GM12875 (cell line): ENCODE measurements around the gene TSHR.
"Not testable (repeated sequence)": the region's sequence is repeated elsewhere in the genome, so short reads cannot be mapped to it uniquely, and the experiment has no call there.

Experiments
- H3K4me3 ChIP-seq: one replicate; pipeline ENCODE4 v1.5.1; 2011; ENCODE audit warnings: low read depth, low read length, control low read depth
- CTCF ChIP-seq: IDR thresholded peaks from 2 replicates; pipeline ENCODE4 v1.5.1; 2011; ENCODE audit warnings: low read depth, mild to moderate bottlenecking, control low read depth, inconsistent platforms, low read length, moderate library complexity, borderline replicate concordance; ENCODE audit not compliant: insufficient read depth

TSHR gene

GRCh38 chr14:80955416-80955941 lies at the start of gene TSHR:
Gene TSHR, plus strand, starts transcription at chr14:80955621. Its CDS starts 60 bp downstream, at chr14:80955681.
- H3K4me3 ChIP-seq = no peak within 1 kb of the TSS
- TF ChIP-seq CTCF = no peak

- no peak overlapping the region for H3K4me3 ChIP-seq
- no peak for TF ChIP-seq CTCF
Measured at GRCh38 chr14:80906336-80906735, 49.1 kb upstream of the TSHR start.

- no peak overlapping the region for H3K4me3 ChIP-seq
- no peak for TF ChIP-seq CTCF
Measured at GRCh38 chr14:80906946-80907345, 48.5 kb upstream of the TSHR start.

GRCh38 chr14:80912013-80912412 lies 43.4 kb upstream of the TSHR start:
- H3K4me3 ChIP-seq = not testable (repeated sequence)

GRCh38 chr14:80919622-80920021 lies 35.8 kb upstream of the TSHR start:
- H3K4me3 ChIP-seq = no peak overlapping the region
- TF ChIP-seq CTCF = no peak

GRCh38 chr14:80923368-80923767 lies 32.1 kb upstream of the TSHR start:
- no peak overlapping the region for H3K4me3 ChIP-seq
- no peak for TF ChIP-seq CTCF

- no peak overlapping the region for H3K4me3 ChIP-seq
- no peak for TF ChIP-seq CTCF
Measured at GRCh38 chr14:80924365-80925103, 30.9 kb upstream of the TSHR start.
